Stimulated activated CD4-positive, alpha-beta T cell treated with anti-CD3 and anti-CD28 coated beads, Interleukin-15, amount 100 ng/mL, for 48 hours (primary cell): ENCODE data around the gene VWA3B.
"Not testable (repeated sequence)": the region's sequence is repeated elsewhere in the genome, so short reads cannot be mapped to it uniquely, and the experiment has no call there.

ENCODE experiments used
- DNase-seq, 2 donors: peaks; one replicate each; pipeline ENCODE4 v3.0.0-alpha.2; 2020; ENCODE audit warnings: low read depth in 2 of 2

VWA3B gene

GRCh38 chr2:98086491-98087446, at the start of gene VWA3B:
TSS of gene VWA3B (plus strand) at chr2:98087167. CDS start at chr2:98093093, 5,926 bp downstream.
- DNase-seq, result peak in 1 of 2 donors; percentile 48

- DNase-seq, result no peak
Observed at GRCh38 chr2:98037206-98037605, 49.8 kb upstream of the VWA3B start.

- no peak for DNase-seq
Observed at GRCh38 chr2:98037666-98038336, 49.2 kb upstream of the VWA3B start.

GRCh38 chr2:98039085-98039756, 47.7 kb upstream of the VWA3B start:
- DNase-seq, result no peak

GRCh38 chr2:98040331-98040939, 46.5 kb upstream of the VWA3B start:
- DNase-seq, result no peak

- no peak for DNase-seq
Observed at GRCh38 chr2:98043101-98043500, 43.9 kb upstream of the VWA3B start.

GRCh38 chr2:98044730-98045129, 42.2 kb upstream of the VWA3B start:
- not testable (repeated sequence) for DNase-seq

- DNase-seq, result no peak
Observed at GRCh38 chr2:98050070-98050469, 36.9 kb upstream of the VWA3B start.

GRCh38 chr2:98058191-98058975, 28.6 kb upstream of the VWA3B start:
- DNase-seq, result no peak

- DNase-seq, result no peak
Observed at GRCh38 chr2:98060277-98060676, 26.7 kb upstream of the VWA3B start.

GRCh38 chr2:98063291-98063854, 23.6 kb upstream of the VWA3B start:
- DNase-seq, result no peak

- DNase-seq, result no peak
Observed at GRCh38 chr2:98065808-98066207, 21.2 kb upstream of the VWA3B start.

GRCh38 chr2:98067160-98067559, 19.8 kb upstream of the VWA3B start:
- DNase-seq, result no peak

- no peak for DNase-seq
Observed at GRCh38 chr2:98070081-98070480, 16.9 kb upstream of the VWA3B start.

- no peak for DNase-seq
Observed at GRCh38 chr2:98072442-98072841, 14.5 kb upstream of the VWA3B start.

- no peak for DNase-seq
Observed at GRCh38 chr2:98078701-98079100, 8.3 kb upstream of the VWA3B start.

- no peak for DNase-seq
Observed at GRCh38 chr2:98084151-98084868, 2.7 kb upstream of the VWA3B start.

- no peak for DNase-seq
Observed at GRCh38 chr2:98084869-98085238, 2.1 kb upstream of the VWA3B start.

GRCh38 chr2:98085649-98086048, 1.3 kb upstream of the VWA3B start:
- DNase-seq, result no peak

GRCh38 chr2:98087447-98088020, 567 bp downstream of the VWA3B start:
- DNase-seq, result no peak
